ENCODE results near the gene SOCS3. TPM values are rescaled to one million over a fixed set of nuclear protein-coding genes. Genes with fewer than 3 reads are reported as not detected.
A peak's percentile ranks its signal among the peaks of the same experiment; 100 is the strongest.

SOCS3 gene
- total RNA-seq, 1 experiment from 2014 or later = 53.1 TPM

GRCh38 chr17:78400581-78401240 lies 40.8 kb upstream of the SOCS3 start:
- CTCF ChIA-PET = interaction anchor here (0.5 to 1.1 kb wide), 2 partner anchors 21 to 219 kb away, joined by 3 to 10 read pairs; no protein-coding TSS in a partner anchor

GRCh38 chr17:78399693-78400144 lies 39.8 kb upstream of the SOCS3 start:
- intact Hi-C loops (cut with micrococcal nuclease; ENCODE audit: unreplicated experiment) = no loop called here
- H3K27me3 ChIP-seq (ENCODE audit: control insufficient read depth, insufficient read depth, low read length) = no peaks in the 10 kb centered on the region
- H3K36me3 ChIP-seq (ENCODE audit: control insufficient read depth, insufficient read depth, low read length) = peaks cover 20% of the 10 kb centered on the region
- no TSS peak for BruUV-seq (replicated peaks)
- no peaks in the 10 kb centered on the region for H3K9me3 ChIP-seq (ENCODE audit: control insufficient read depth, insufficient read depth, low read depth, low read length)
- ChIA-PET CTCF (interaction anchor here (1.1 kb wide), 1 partner anchor 22 kb away, joined by 3 read pairs; no protein-coding TSS in a partner anchor), POLR2A (no interaction called here)
- TF ChIP-seq TCF7L2 (IDR thresholded peaks at IDR 0.05; ENCODE audit: low read depth, low read length) (no peak), SIN3A (IDR thresholded peaks at IDR 0.05; ENCODE audit: borderline replicate concordance, insufficient read depth, low read depth, low read length) (no peak), CTCF (IDR thresholded peaks at IDR 0.05) (no peak), REST (IDR thresholded peaks at IDR 0.05; ENCODE audit: insufficient read depth in 1 of 2, low read depth in 2 of 2, low read length in 1 of 2) (no peak), POLR2AphosphoS5 (IDR thresholded peaks at IDR 0.05; ENCODE audit: low read depth, low read length) (no peak)
- in situ Hi-C loops (cut with HindIII; ENCODE audit: low pct_unique_long_range_greater_than_20kb, low sequenced_read_pairs) = no loop called here
- no peak overlapping the region for H3K4me3 ChIP-seq (ENCODE audit: low read depth in 2 of 2, low read length in 2 of 2)
- no peak overlapping the region for H3K27ac ChIP-seq (ENCODE audit: low read length)
- DNase-seq (ENCODE audit: low read depth, low spot score) = no peak
- ATAC-seq = no peak
- no peaks in the 10 kb centered on the region for H3K4me1 ChIP-seq (ENCODE audit: control insufficient read depth, insufficient read depth, low read length)

More at GRCh38 chr17:78400581-78401240, 40.8 kb upstream of the SOCS3 start:
- peaks cover 17% of the 10 kb centered on the region for H3K36me3 ChIP-seq (ENCODE audit: control insufficient read depth, insufficient read depth, low read length)
- H3K27ac ChIP-seq (ENCODE audit: low read length) = no peak overlapping the region
- intact Hi-C loops (cut with micrococcal nuclease; ENCODE audit: unreplicated experiment) (no loop called here), in situ Hi-C loops (cut with HindIII; ENCODE audit: low pct_unique_long_range_greater_than_20kb, low sequenced_read_pairs) (no loop called here)
- POLR2A ChIA-PET = interaction anchor here (0.6 kb wide), 1 partner anchor 167 kb away, joined by 4 read pairs; no protein-coding TSS in a partner anchor
- no peaks in the 10 kb centered on the region for H3K9me3 ChIP-seq (ENCODE audit: control insufficient read depth, insufficient read depth, low read depth, low read length)
- H3K4me1 ChIP-seq (ENCODE audit: control insufficient read depth, insufficient read depth, low read length) = no peaks in the 10 kb centered on the region
- BruUV-seq (replicated peaks) = no TSS peak
- DNase-seq (ENCODE audit: low read depth, low spot score) (no peak), ATAC-seq (peak; percentile 26; the same call in 1 of the 2 replicates)
- H3K4me3 ChIP-seq (ENCODE audit: low read depth in 2 of 2, low read length in 2 of 2) = no peak overlapping the region
- no peaks in the 10 kb centered on the region for H3K27me3 ChIP-seq (ENCODE audit: control insufficient read depth, insufficient read depth, low read length)
- TF ChIP-seq REST (IDR thresholded peaks at IDR 0.05; ENCODE audit: insufficient read depth in 1 of 2, low read depth in 2 of 2, low read length in 1 of 2) = no peak
- TF ChIP-seq POLR2AphosphoS5 (IDR thresholded peaks at IDR 0.05; ENCODE audit: low read depth, low read length) = no peak
- TF ChIP-seq SIN3A (IDR thresholded peaks at IDR 0.05; ENCODE audit: borderline replicate concordance, insufficient read depth, low read depth, low read length) = no peak
- TF ChIP-seq CTCF (IDR thresholded peaks at IDR 0.05) = no peak
- no peak for TF ChIP-seq TCF7L2 (IDR thresholded peaks at IDR 0.05; ENCODE audit: low read depth, low read length)
